Muscle of leg (tissue), 11 donors: ENCODE data around the gene CDC45. TPM values are rescaled to one million over a fixed set of nuclear protein-coding genes. Genes with fewer than 3 reads are reported as not detected.
A peak's percentile ranks its signal among the peaks of the same experiment; 100 is the strongest.

Source experiments
- DNase-seq: peaks from one replicate; pipeline ENCODE4 v3.0.0; 2013
- H3K27ac ChIP-seq: one replicate; pipeline ENCODE4 v1.5.1; 2013; ENCODE audit warnings: mild to moderate bottlenecking, low read length, control low read depth
- H3K27me3 ChIP-seq: one replicate; pipeline ENCODE4 v1.6.1; 2013; ENCODE audit warnings: low read length; ENCODE audit not compliant: control insufficient read depth, insufficient read depth
- H3K36me3 ChIP-seq: one replicate; pipeline ENCODE4 v1.6.1; 2013; ENCODE audit warnings: low read length; ENCODE audit not compliant: control insufficient read depth, insufficient read depth
- H3K4me1 ChIP-seq: one replicate; pipeline ENCODE4 v1.6.1; 2013; ENCODE audit warnings: low read length; ENCODE audit not compliant: control insufficient read depth, insufficient read depth
- H3K4me3 ChIP-seq: one replicate; pipeline ENCODE4 v1.5.1; 2013; ENCODE audit warnings: low read length, control low read depth
- H3K9me3 ChIP-seq: replicated peaks from 2 replicates; pipeline ENCODE4 v1.6.1; 2013; ENCODE audit warnings: low read depth, low read length; ENCODE audit not compliant: control insufficient read depth
- WGBS: methylation state at CpG from one replicate; pipeline ENCODE4 v1.1.5; 2013; ENCODE audit warnings: missing lambda C conversion rate; ENCODE audit not compliant: insufficient coverage; 5-methylcytosine and 5-hydroxymethylcytosine counted together
- polyA plus RNA-seq, 8 donors: library from polyadenylated mRNA; unstranded; fragments of 120-200 nt; gene quantifications; one replicate each; pipeline versions ENCODE4 v1.2.1 to v1.2.3, GENCODE V29; 2013; ENCODE audit warnings: inconsistent platforms in 1 of 8, low replicate concordance in 1 of 8; ENCODE audit not compliant: insufficient read length in 8 of 8, insufficient read depth in 1 of 8
- total RNA-seq: library from RNA; stranded (reverse); fragments of 120-200 nt; gene quantifications from one replicate; pipeline ENCODE4 v1.2.4, GENCODE V29; 2013

Gene CDC45
- total and polyA plus RNA-seq, 9 donors, result 6.1 to 12.7 (median 9.4) TPM

- DNase-seq, result no peak
- Histone ChIP-seq H3K36me3 (peaks cover 3% of the 10 kb centered on the region), H3K4me3 (peak overlapping the region; percentile 45), H3K27ac (peak overlapping the region; percentile 70), H3K9me3 (no peaks in the 10 kb centered on the region), H3K27me3 (peaks cover 31% of the 10 kb centered on the region), H3K4me1 (peaks cover 85% of the 10 kb centered on the region)
- 1% methylated on average over 99 of the region's 99 CpGs for WGBS
Measured at GRCh38 chr22:19523240-19524169, 43.8 kb downstream of the CDC45 start.

GRCh38 chr22:19524170-19525115, 44.7 kb downstream of the CDC45 start, which contains the start of gene CLDN5:
Gene CLDN5, minus strand, starts transcription at chr22:19524410. Its CDS starts 155 bp downstream, at chr22:19524255.
- Histone ChIP-seq H3K27ac (peak within 1 kb of the TSS; percentile 82), H3K36me3 (peaks cover 3% of the 10 kb centered on the region), H3K4me1 (peaks cover 76% of the 10 kb centered on the region), H3K27me3 (peaks cover 31% of the 10 kb centered on the region), H3K9me3 (no peaks in the 10 kb centered on the region), H3K4me3 (peak within 1 kb of the TSS; percentile 45)
- peak; percentile 73 for DNase-seq
- 2% methylated on average over 69 of the region's 69 CpGs for WGBS

GRCh38 chr22:19525116-19525660, 45.5 kb downstream of the CDC45 start:
- H3K9me3 ChIP-seq, result no peaks in the 10 kb centered on the region
- H3K4me3 ChIP-seq, result peak overlapping the region; percentile 45
- WGBS, result 71% methylated on average over 12 of the region's 15 CpGs
- H3K27me3 ChIP-seq, result peaks cover 31% of the 10 kb centered on the region
- peak overlapping the region; percentile 82 for H3K27ac ChIP-seq
- H3K36me3 ChIP-seq, result peaks cover under 1% of the 10 kb centered on the region
- no peak for DNase-seq
- peaks cover 68% of the 10 kb centered on the region for H3K4me1 ChIP-seq

- peaks cover 31% of the 10 kb centered on the region for H3K27me3 ChIP-seq
- no peaks in the 10 kb centered on the region for H3K9me3 ChIP-seq
- H3K4me3 ChIP-seq, result no peak overlapping the region
- peak overlapping the region; percentile 82 for H3K27ac ChIP-seq
- H3K4me1 ChIP-seq, result peaks cover 63% of the 10 kb centered on the region
- H3K36me3 ChIP-seq, result no peaks in the 10 kb centered on the region
- 92% methylated on average over 1 of the region's 3 CpGs for WGBS
- no peak for DNase-seq
Measured at GRCh38 chr22:19525666-19526065, 45.9 kb downstream of the CDC45 start.

- H3K9me3 ChIP-seq, result no peaks in the 10 kb centered on the region
- H3K4me3 ChIP-seq, result no peak overlapping the region
- peaks cover 62% of the 10 kb centered on the region for H3K4me1 ChIP-seq
- no peak for DNase-seq
- peak overlapping the region; percentile 82 for H3K27ac ChIP-seq
- H3K36me3 ChIP-seq, result no peaks in the 10 kb centered on the region
- H3K27me3 ChIP-seq, result peaks cover 34% of the 10 kb centered on the region
- 93% methylated on average over 11 of the region's 11 CpGs for WGBS
Measured at GRCh38 chr22:19526076-19526701, 46.5 kb downstream of the CDC45 start.

- no peak for DNase-seq
- WGBS, result 67% methylated on average over 5 of the region's 7 CpGs
- H3K4me1 ChIP-seq, result peaks cover 57% of the 10 kb centered on the region
- H3K27me3 ChIP-seq, result peaks cover 34% of the 10 kb centered on the region
- H3K36me3 ChIP-seq, result no peaks in the 10 kb centered on the region
- H3K4me3 ChIP-seq, result no peak overlapping the region
- no peak overlapping the region for H3K27ac ChIP-seq
- H3K9me3 ChIP-seq, result no peaks in the 10 kb centered on the region
Measured at GRCh38 chr22:19526702-19527111, 47.0 kb downstream of the CDC45 start.

- Histone ChIP-seq H3K9me3 (no peaks in the 10 kb centered on the region), H3K4me3 (no peak overlapping the region), H3K27ac (peak overlapping the region; percentile 38), H3K4me1 (peaks cover 51% of the 10 kb centered on the region), H3K27me3 (peaks cover 34% of the 10 kb centered on the region), H3K36me3 (no peaks in the 10 kb centered on the region)
- 72% methylated on average over 4 of the region's 5 CpGs for WGBS
- DNase-seq, result no peak
Measured at GRCh38 chr22:19527321-19527721, 47.6 kb downstream of the CDC45 start.

- Histone ChIP-seq H3K27ac (peak overlapping the region; percentile 15), H3K4me3 (no peak overlapping the region), H3K4me1 (peaks cover 45% of the 10 kb centered on the region), H3K27me3 (peaks cover 29% of the 10 kb centered on the region), H3K36me3 (no peaks in the 10 kb centered on the region), H3K9me3 (no peaks in the 10 kb centered on the region)
- no peak for DNase-seq
- 68% methylated on average over 15 of the region's 17 CpGs for WGBS
Measured at GRCh38 chr22:19527861-19528417, 48.2 kb downstream of the CDC45 start.

- Histone ChIP-seq H3K4me3 (no peak overlapping the region), H3K27ac (no peak overlapping the region), H3K36me3 (no peaks in the 10 kb centered on the region), H3K9me3 (no peaks in the 10 kb centered on the region), H3K4me1 (peaks cover 28% of the 10 kb centered on the region), H3K27me3 (peaks cover 11% of the 10 kb centered on the region)
- 80% methylated on average over 1 of the region's 4 CpGs for WGBS
- no peak for DNase-seq
Measured at GRCh38 chr22:19529811-19530210, 50.1 kb downstream of the CDC45 start.
